SU-DHL-6 (cell line): ENCODE measurements around the gene KDM3A.

Experiments used
- H2AFZ ChIP-seq: fragments of 200-600 bp; sonication (generic); 2 replicates; pipeline ENCODE4 v1.6.1; 2014; ENCODE audit warnings: low read depth, mild to moderate bottlenecking, moderate library complexity, mixed read lengths, antibody characterized with exemption, low read length; ENCODE audit not compliant: severe bottlenecking
- H3F3A ChIP-seq: fragments of 200-600 bp; shearing (Covaris generic); 2 replicates; pipeline ENCODE4 v1.6.0; 2016; ENCODE audit warnings: antibody characterized with exemption, mild to moderate bottlenecking; ENCODE audit not compliant: insufficient read depth
- H3K27ac ChIP-seq: fragments of 200-600 bp; sonication (generic); 2 replicates; pipeline ENCODE4 v1.5.1; 2016; ENCODE audit warnings: low read depth, mild to moderate bottlenecking, low read length, moderate library complexity, mixed read lengths
- H3K27me3 ChIP-seq: fragments of 200-600 bp; sonication (generic), shearing (Covaris generic); 2 replicates; pipeline ENCODE4 v1.6.0; 2014; ENCODE audit warnings: mild to moderate bottlenecking, low read length
- H3K36me3 ChIP-seq: fragments of 200-600 bp; sonication (generic); 2 replicates; pipeline ENCODE4 v1.6.1; 2014; ENCODE audit warnings: mild to moderate bottlenecking, low read length, mixed read lengths
- H3K4me2 ChIP-seq: fragments of 300-600, 200-600 bp; shearing (Covaris generic), sonication (generic); 2 replicates; pipeline ENCODE4 v1.6.0; 2014; ENCODE audit warnings: low read length, low read depth, mild to moderate bottlenecking; ENCODE audit not compliant: poor library complexity, severe bottlenecking
- H3K4me3 ChIP-seq: fragments of 200-600 bp; sonication (generic); 2 replicates; pipeline ENCODE4 v1.5.1; 2014; ENCODE audit warnings: antibody characterized with exemption, low read length, mild to moderate bottlenecking, mixed read lengths; ENCODE audit not compliant: insufficient read depth, poor library complexity, severe bottlenecking
- H3K79me2 ChIP-seq: fragments of 200-600 bp; sonication (generic); 2 replicates; pipeline ENCODE4 v1.6.1; 2014; ENCODE audit warnings: mild to moderate bottlenecking, low read length, moderate library complexity; ENCODE audit not compliant: insufficient read depth
- H3K9ac ChIP-seq: fragments of 200-600 bp; sonication (generic); 2 replicates; pipeline ENCODE4 v1.7.0; 2014; ENCODE audit warnings: mild to moderate bottlenecking, low read length
- H3K9me2 ChIP-seq: fragments of 200-600 bp; sonication (generic); replicated peaks from 2 replicates; pipeline ENCODE4 v1.6.1; 2014; ENCODE audit warnings: low read length; ENCODE audit not compliant: insufficient read depth
- H3K9me3 ChIP-seq: fragments of 200-600 bp; sonication (generic); 2 replicates; pipeline ENCODE4 v1.6.1; 2014; ENCODE audit warnings: low read length, mixed read lengths; ENCODE audit not compliant: insufficient read depth
- H4K20me1 ChIP-seq: fragments of 200-600 bp; sonication (generic); 2 replicates; pipeline ENCODE4 v1.6.1; 2014; ENCODE audit warnings: low read depth, mild to moderate bottlenecking, antibody characterized with exemption, low read length, moderate library complexity, mixed read lengths
- CTCF ChIP-seq: fragments of 200-600 bp; sonication (generic); IDR thresholded peaks from one replicate; pipeline ENCODE4 v1.5.1; 2017; ENCODE audit warnings: antibody characterized with exemption, mild to moderate bottlenecking, low read length, moderate library complexity; ENCODE audit not compliant: insufficient read depth, poor library complexity, severe bottlenecking
- EZH2phosphoT487 ChIP-seq: fragments of 200-600 bp; sonication (generic), shearing (Covaris generic); conservative IDR thresholded peaks from 2 replicates; pipeline ENCODE4 v1.6.1; 2018; ENCODE audit warnings: mild to moderate bottlenecking, antibody characterized with exemption, low read length, moderate library complexity, mixed read lengths

The KDM3A gene

GRCh38 chr2:86416146-86416545 lies 25.0 kb upstream of the KDM3A start:
- no peak overlapping the region for H3K27ac ChIP-seq
- no peak overlapping the region for H3K4me2 ChIP-seq
- H4K20me1 ChIP-seq: no peaks in the 10 kb centered on the region
- 0 out of 2 replicates have a peak, but pooled peaks cover 3% of the 10 kb centered on the region for H3K27me3 ChIP-seq
- no peak for TF ChIP-seq EZH2phosphoT487
- no peaks in the 10 kb centered on the region for H3K36me3 ChIP-seq
- no peak overlapping the region for H2AFZ ChIP-seq
- H3K4me3 ChIP-seq: no peak overlapping the region
- H3K79me2 ChIP-seq: no peaks in the 10 kb centered on the region
- no peaks in the 10 kb centered on the region for H3K9me3 ChIP-seq
- H3F3A ChIP-seq: no peaks in the 10 kb centered on the region
- no peak overlapping the region for H3K9ac ChIP-seq
- no peaks in the 10 kb centered on the region for H3K9me2 ChIP-seq

- no peaks in the 10 kb centered on the region for H3K79me2 ChIP-seq
- H3F3A ChIP-seq: no peaks in the 10 kb centered on the region
- no peak overlapping the region for H3K4me2 ChIP-seq
- no peaks in the 10 kb centered on the region for H3K9me2 ChIP-seq
- no peak overlapping the region for H2AFZ ChIP-seq
- no peaks in the 10 kb centered on the region for H3K9me3 ChIP-seq
- no peak overlapping the region for H3K4me3 ChIP-seq
- no peaks in the 10 kb centered on the region for H4K20me1 ChIP-seq
- H3K27ac ChIP-seq: no peak overlapping the region
- 0 out of 2 replicates have a peak, but pooled peaks cover 3% of the 10 kb centered on the region for H3K27me3 ChIP-seq
- no peaks in the 10 kb centered on the region for H3K36me3 ChIP-seq
- TF ChIP-seq EZH2phosphoT487: no peak
- no peak for TF ChIP-seq CTCF
- no peak overlapping the region for H3K9ac ChIP-seq
Measured at GRCh38 chr2:86417961-86418360, 23.2 kb upstream of the KDM3A start.

- H3K9me2 ChIP-seq: no peaks in the 10 kb centered on the region
- H2AFZ ChIP-seq: no peak overlapping the region
- H3K9ac ChIP-seq: no peak overlapping the region
- H3K4me2 ChIP-seq: no peak overlapping the region
- no peaks in the 10 kb centered on the region for H3F3A ChIP-seq
- no peaks in the 10 kb centered on the region for H4K20me1 ChIP-seq
- TF ChIP-seq CTCF (no peak), EZH2phosphoT487 (no peak)
- H3K27ac ChIP-seq: no peak overlapping the region
- H3K36me3 ChIP-seq: no peaks in the 10 kb centered on the region
- H3K9me3 ChIP-seq: no peaks in the 10 kb centered on the region
- H3K79me2 ChIP-seq: no peaks in the 10 kb centered on the region
- no peaks in the 10 kb centered on the region for H3K27me3 ChIP-seq
- no peak overlapping the region for H3K4me3 ChIP-seq
Measured at GRCh38 chr2:86420913-86421312, 20.3 kb upstream of the KDM3A start.

- H3K79me2 ChIP-seq: no peaks in the 10 kb centered on the region
- no peak overlapping the region for H3K4me3 ChIP-seq
- no peaks in the 10 kb centered on the region for H3K9me3 ChIP-seq
- H3K4me2 ChIP-seq: no peak overlapping the region
- H2AFZ ChIP-seq: no peak overlapping the region
- no peaks in the 10 kb centered on the region for H3F3A ChIP-seq
- H3K9me2 ChIP-seq: no peaks in the 10 kb centered on the region
- H3K9ac ChIP-seq: no peak overlapping the region
- H3K27ac ChIP-seq: no peak overlapping the region
- TF ChIP-seq EZH2phosphoT487: no peak
- no peak for TF ChIP-seq CTCF
- H4K20me1 ChIP-seq: no peaks in the 10 kb centered on the region
- H3K27me3 ChIP-seq: no peaks in the 10 kb centered on the region
- H3K36me3 ChIP-seq: no peaks in the 10 kb centered on the region
Measured at GRCh38 chr2:86426271-86426670, 14.9 kb upstream of the KDM3A start.
